ENCODE data around the gene TTC3. TPM values are rescaled to one million over a fixed set of nuclear protein-coding genes. Genes with fewer than 3 reads are reported as not detected.

The TTC3 gene
- total RNA-seq, 2 experiments from 2014 or later: 141 to 142 TPM

- CTCF ChIA-PET: no interaction called here
- H3K9me3 ChIP-seq (ENCODE audit: control insufficient read depth in 1 of 2, insufficient read depth in 1 of 2, low read length in 2 of 2): no peaks in the 10 kb centered on the region
- H3K4me1 Mint-ChIP-seq (ENCODE audit: low read depth): peaks cover 29% of the 10 kb centered on the region
- peaks cover 52% of the 10 kb centered on the region for H3K36me3 ChIP-seq (ENCODE audit: insufficient read depth, low read length)
- ATAC-seq (ENCODE audit: poor library complexity) (peak; percentile 84), DNase-seq (peak in 2 of 14 experiments; percentile 12 to 15)
- H3K9me3 Mint-ChIP-seq: no peaks in the 10 kb centered on the region
- peaks cover 10% of the 10 kb centered on the region for H3K4me1 ChIP-seq (ENCODE audit: insufficient read depth, low read length)
- H3K27me3 Mint-ChIP-seq: no peaks in the 10 kb centered on the region
- no peaks in the 10 kb centered on the region for H3K27me3 ChIP-seq (ENCODE audit: control insufficient read depth in 1 of 2, insufficient read depth in 2 of 2, low read length in 2 of 2)
- POLR2A ChIA-PET: no interaction called here
- H3K27ac Mint-ChIP-seq: peak overlapping the region; percentile 69
- H3K27ac ChIP-seq (ENCODE audit: low read depth in 1 of 2, low read length in 2 of 2): no peak overlapping the region
- H3K4me3 Mint-ChIP-seq: no peak overlapping the region
- intact Hi-C loops (cut with DNase I, micrococcal nuclease): no loop called here
- peaks cover 76% of the 10 kb centered on the region for H3K36me3 Mint-ChIP-seq (ENCODE audit: low read depth)
- H3K4me3 ChIP-seq (ENCODE audit: low read length): no peak overlapping the region
- TF ChIP-seq, protein P1, sequence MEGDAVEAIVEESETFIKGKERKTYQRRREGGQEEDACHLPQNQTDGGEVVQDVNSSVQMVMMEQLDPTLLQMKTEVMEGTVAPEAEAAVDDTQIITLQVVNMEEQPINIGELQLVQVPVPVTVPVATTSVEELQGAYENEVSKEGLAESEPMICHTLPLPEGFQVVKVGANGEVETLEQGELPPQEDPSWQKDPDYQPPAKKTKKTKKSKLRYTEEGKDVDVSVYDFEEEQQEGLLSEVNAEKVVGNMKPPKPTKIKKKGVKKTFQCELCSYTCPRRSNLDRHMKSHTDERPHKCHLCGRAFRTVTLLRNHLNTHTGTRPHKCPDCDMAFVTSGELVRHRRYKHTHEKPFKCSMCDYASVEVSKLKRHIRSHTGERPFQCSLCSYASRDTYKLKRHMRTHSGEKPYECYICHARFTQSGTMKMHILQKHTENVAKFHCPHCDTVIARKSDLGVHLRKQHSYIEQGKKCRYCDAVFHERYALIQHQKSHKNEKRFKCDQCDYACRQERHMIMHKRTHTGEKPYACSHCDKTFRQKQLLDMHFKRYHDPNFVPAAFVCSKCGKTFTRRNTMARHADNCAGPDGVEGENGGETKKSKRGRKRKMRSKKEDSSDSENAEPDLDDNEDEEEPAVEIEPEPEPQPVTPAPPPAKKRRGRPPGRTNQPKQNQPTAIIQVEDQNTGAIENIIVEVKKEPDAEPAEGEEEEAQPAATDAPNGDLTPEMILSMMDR (IDR thresholded peaks at IDR 0.05): peak; percentile 12
Measured at GRCh38 chr21:37237764-37238163, 164.7 kb downstream of the TTC3 start.

GRCh38 chr21:37240978-37241377 lies 167.9 kb downstream of the TTC3 start:
- Histone ChIP-seq H3K4me1 (ENCODE audit: insufficient read depth, low read length) (peaks cover 34% of the 10 kb centered on the region), H3K9me3 (ENCODE audit: control insufficient read depth in 1 of 2, insufficient read depth in 1 of 2, low read length in 2 of 2) (no peaks in the 10 kb centered on the region), H3K4me3 (ENCODE audit: low read length) (no peak overlapping the region), H3K27me3 (ENCODE audit: control insufficient read depth in 1 of 2, insufficient read depth in 2 of 2, low read length in 2 of 2) (no peaks in the 10 kb centered on the region), H3K36me3 (ENCODE audit: insufficient read depth, low read length) (peaks cover 39% of the 10 kb centered on the region), H3K27ac (ENCODE audit: low read depth in 1 of 2, low read length in 2 of 2) (no peak overlapping the region)
- intact Hi-C loops (cut with DNase I, micrococcal nuclease): no loop called here
- H3K36me3 Mint-ChIP-seq (ENCODE audit: low read depth): peaks cover 66% of the 10 kb centered on the region
- ChIA-PET CTCF (no interaction called here), POLR2A (no interaction called here)
- no peak for ATAC-seq (ENCODE audit: poor library complexity)
- peak overlapping the region; percentile 36 for H3K27ac Mint-ChIP-seq
- TF ChIP-seq, protein P1 (IDR thresholded peaks at IDR 0.05): no peak
- H3K9me3 Mint-ChIP-seq: no peaks in the 10 kb centered on the region
- H3K27me3 Mint-ChIP-seq: no peaks in the 10 kb centered on the region
- peaks cover 61% of the 10 kb centered on the region for H3K4me1 Mint-ChIP-seq (ENCODE audit: low read depth)
- H3K4me3 Mint-ChIP-seq: no peak overlapping the region
- no peak for DNase-seq

GRCh38 chr21:37241426-37241825 lies 168.4 kb downstream of the TTC3 start:
- CTCF ChIA-PET: no interaction called here

More at GRCh38 chr21:37241426-37241825, 168.4 kb downstream of the TTC3 start:
- Histone ChIP-seq H3K4me1 (ENCODE audit: insufficient read depth, low read length) (peaks cover 34% of the 10 kb centered on the region), H3K27ac (ENCODE audit: low read depth in 1 of 2, low read length in 2 of 2) (no peak overlapping the region), H3K4me3 (ENCODE audit: low read length) (no peak overlapping the region), H3K36me3 (ENCODE audit: insufficient read depth, low read length) (peaks cover 39% of the 10 kb centered on the region), H3K9me3 (ENCODE audit: control insufficient read depth in 1 of 2, insufficient read depth in 1 of 2, low read length in 2 of 2) (no peaks in the 10 kb centered on the region), H3K27me3 (ENCODE audit: control insufficient read depth in 1 of 2, insufficient read depth in 2 of 2, low read length in 2 of 2) (no peaks in the 10 kb centered on the region)
- peaks cover 61% of the 10 kb centered on the region for H3K36me3 Mint-ChIP-seq (ENCODE audit: low read depth)
- DNase-seq: no peak
- TF ChIP-seq, protein P1 (IDR thresholded peaks at IDR 0.05): no peak
- intact Hi-C loops (cut with DNase I, micrococcal nuclease): no loop called here
- H3K9me3 Mint-ChIP-seq: no peaks in the 10 kb centered on the region
- POLR2A ChIA-PET: no interaction called here
- H3K4me1 Mint-ChIP-seq (ENCODE audit: low read depth): peaks cover 66% of the 10 kb centered on the region
- no peak for ATAC-seq (ENCODE audit: poor library complexity)
- H3K27ac Mint-ChIP-seq: peak overlapping the region; percentile 36
- H3K4me3 Mint-ChIP-seq: no peak overlapping the region
- no peaks in the 10 kb centered on the region for H3K27me3 Mint-ChIP-seq

All from CD4-positive, alpha-beta T cell (primary cell).